NCI-H1930 (cell line): ENCODE data around the gene RASIP1.
A peak's percentile ranks its signal among the peaks of the same experiment; 100 is the strongest.

Source experiments
- DNase-seq, 2 experiments: peaks; one replicate each; lab custom pipeline; 2025; lab: John Stamatoyannopoulos, UW

RASIP1 gene

GRCh38 chr19:48756212-48756611 lies 15.8 kb upstream of the RASIP1 start:
- DNase-seq: no peak

GRCh38 chr19:48755787-48756186 lies 15.4 kb upstream of the RASIP1 start:
- DNase-seq: no peak

GRCh38 chr19:48755084-48755641 lies 14.8 kb upstream of the RASIP1 start, which contains the start of gene FGF21:
Gene FGF21, plus strand, starts transcription at chr19:48755524. Its CDS starts 713 bp downstream, at chr19:48756237.
- DNase-seq: peak in 1 of 2 experiments; percentile 40

GRCh38 chr19:48752496-48753365 lies 12.3 kb upstream of the RASIP1 start, which contains the start of gene FUT1:
Gene FUT1, minus strand, starts transcription at chr19:48752641. Its CDS starts 1,360 bp downstream, at chr19:48751281.
- peak; percentile 95 for DNase-seq

- no peak for DNase-seq
Measured at GRCh38 chr19:48751845-48752495, 11.6 kb upstream of the RASIP1 start.

GRCh38 chr19:48750771-48751504 lies 10.5 kb upstream of the RASIP1 start:
- DNase-seq: no peak

GRCh38 chr19:48750351-48750750 lies 9.9 kb upstream of the RASIP1 start:
- DNase-seq: no peak

- DNase-seq: no peak
Measured at GRCh38 chr19:48749571-48750198, 9.3 kb upstream of the RASIP1 start.

GRCh38 chr19:48746738-48747575 lies 6.5 kb upstream of the RASIP1 start, which contains the start of gene IZUMO1:
Gene IZUMO1, minus strand, starts transcription at chr19:48746909. Its CDS starts 1,050 bp downstream, at chr19:48745859.
- peak; percentile 77 to 82 for DNase-seq

- DNase-seq: no peak
Measured at GRCh38 chr19:48746110-48746509, 5.7 kb upstream of the RASIP1 start.

GRCh38 chr19:48745208-48745995 lies 5.0 kb upstream of the RASIP1 start:
- DNase-seq: peak; percentile 68 to 76

GRCh38 chr19:48742096-48742495 lies 1.7 kb upstream of the RASIP1 start:
- no peak for DNase-seq

- DNase-seq: peak in 1 of 2 experiments; percentile 37
Measured at GRCh38 chr19:48741129-48741999, 954 bp upstream of the RASIP1 start.

- DNase-seq: no peak
Measured at GRCh38 chr19:48739404-48740163, 826 bp downstream of the RASIP1 start.

GRCh38 chr19:48738557-48739403 lies 1.6 kb downstream of the RASIP1 start:
- DNase-seq: peak; percentile 92 to 97

- peak in 1 of 2 experiments; percentile 18 for DNase-seq
Measured at GRCh38 chr19:48737360-48737998, 2.9 kb downstream of the RASIP1 start.
